ENCODE measurements around the gene PRKRA.
"Not testable (repeated sequence)": the region's sequence is repeated elsewhere in the genome, so short reads cannot be mapped to it uniquely, and the experiment has no call there.

PRKRA gene

DNA sequence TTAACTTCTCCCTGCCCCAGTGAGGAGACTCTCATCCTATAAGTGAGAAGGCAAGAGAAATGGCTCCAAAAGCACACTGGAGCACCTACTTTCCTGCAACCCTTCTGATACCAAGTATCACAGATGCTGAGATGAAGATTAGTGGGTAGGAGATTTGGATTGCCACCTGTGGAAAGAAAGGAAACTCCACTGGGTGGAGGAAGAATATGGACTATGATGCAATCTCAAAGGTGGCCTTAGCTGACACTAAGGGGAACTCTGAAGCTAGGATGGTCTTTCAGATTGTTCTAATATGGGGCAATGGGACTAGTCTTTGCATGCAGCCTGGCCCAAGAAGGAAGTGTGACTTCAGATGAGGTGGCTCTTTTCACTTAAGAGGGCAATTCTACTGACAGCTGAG, 21.6 kb downstream of the PRKRA start:
- peaks cover 4% of the 10 kb centered on the region; the same call in 1 of the 2 replicates for H3K36me3 ChIP-seq (ENCODE audit: control insufficient read depth, insufficient read depth, low read length)
- H3K27ac ChIP-seq (ENCODE audit: low read length) = no peak overlapping the region
- H3K4me1 ChIP-seq (ENCODE audit: control insufficient read depth, insufficient read depth, low read length) = no peaks in the 10 kb centered on the region
- DNase-seq (ENCODE audit: low read depth, low spot score) = no peak
- no peaks in the 10 kb centered on the region for H3K27me3 ChIP-seq (ENCODE audit: control insufficient read depth, insufficient read depth, low read length)
- no peaks in the 10 kb centered on the region for H3K9me3 ChIP-seq (ENCODE audit: control insufficient read depth, insufficient read depth, low read length)
- H3K4me3 ChIP-seq (ENCODE audit: low read length) = no peak overlapping the region

DNA sequence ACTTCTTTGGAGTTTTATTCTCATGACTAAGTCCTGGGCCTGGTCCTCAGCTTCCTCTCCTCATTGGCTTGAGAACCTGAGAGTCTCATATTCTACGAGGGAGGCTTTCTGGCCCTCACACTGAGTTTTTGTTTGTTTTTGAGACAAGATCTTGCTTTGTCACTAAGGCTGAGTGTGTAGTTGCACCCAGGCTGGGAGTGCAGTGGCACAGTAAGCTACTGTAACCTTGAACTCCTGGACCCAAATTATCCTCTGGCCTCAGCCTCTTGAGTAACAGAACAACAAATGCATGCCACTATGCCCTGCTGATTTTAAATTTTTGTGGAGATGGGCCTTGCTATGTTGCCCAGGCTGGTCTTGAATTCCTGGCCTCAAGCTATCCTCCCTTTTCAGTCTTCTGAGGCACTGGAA, 22.6 kb downstream of the PRKRA start:
- no peak for DNase-seq (ENCODE audit: low read depth, low spot score)
- H3K36me3 ChIP-seq (ENCODE audit: control insufficient read depth, insufficient read depth, low read length) = peaks cover 2% of the 10 kb centered on the region; the same call in 1 of the 2 replicates

DNA sequence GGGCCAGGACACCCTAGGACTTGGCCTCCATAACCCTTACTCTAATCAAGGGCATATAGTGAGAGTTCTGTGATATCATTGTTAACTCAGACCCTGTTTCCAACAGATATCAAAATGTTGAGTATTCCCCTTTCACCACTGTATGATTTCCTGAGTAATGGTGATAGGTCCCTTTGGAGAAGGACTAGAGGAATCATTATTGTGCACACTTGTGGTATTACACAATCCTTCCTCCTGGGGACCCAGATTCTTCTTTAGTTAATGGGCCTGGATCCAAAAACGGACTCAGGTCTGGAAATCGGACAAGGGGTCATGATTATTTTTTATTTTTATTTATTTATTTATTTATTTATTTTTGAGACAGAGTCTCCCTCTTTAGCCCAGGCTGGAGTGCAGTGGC, 23.5 kb downstream of the PRKRA start:
- DNase-seq (ENCODE audit: low read depth, low spot score) = no peak
- no peak overlapping the region for H3K27ac ChIP-seq (ENCODE audit: low read length)
- no CpG with 5 or more reads among the region's 2 CpGs for WGBS (ENCODE audit: insufficient coverage, insufficient read length)
- no peaks in the 10 kb centered on the region for H3K4me1 ChIP-seq (ENCODE audit: control insufficient read depth, insufficient read depth, low read length)
- no peaks in the 10 kb centered on the region for H3K27me3 ChIP-seq (ENCODE audit: control insufficient read depth, insufficient read depth, low read length)
- no peaks in the 10 kb centered on the region for H3K9me3 ChIP-seq (ENCODE audit: control insufficient read depth, insufficient read depth, low read length)
- no peak overlapping the region for H3K4me3 ChIP-seq (ENCODE audit: low read length)
- peaks cover 2% of the 10 kb centered on the region; the same call in 1 of the 2 replicates for H3K36me3 ChIP-seq (ENCODE audit: control insufficient read depth, insufficient read depth, low read length)

More for the DNA sequence above, 22.6 kb downstream of the PRKRA start:
- Histone ChIP-seq H3K27me3 (ENCODE audit: control insufficient read depth, insufficient read depth, low read length) (no peaks in the 10 kb centered on the region), H3K4me3 (ENCODE audit: low read length) (no peak overlapping the region), H3K4me1 (ENCODE audit: control insufficient read depth, insufficient read depth, low read length) (no peaks in the 10 kb centered on the region), H3K27ac (ENCODE audit: low read length) (no peak overlapping the region), H3K9me3 (ENCODE audit: control insufficient read depth, insufficient read depth, low read length) (no peaks in the 10 kb centered on the region)
- WGBS (ENCODE audit: insufficient coverage, insufficient read length) = no CpG with 5 or more reads among the region's 1 CpG

DNA sequence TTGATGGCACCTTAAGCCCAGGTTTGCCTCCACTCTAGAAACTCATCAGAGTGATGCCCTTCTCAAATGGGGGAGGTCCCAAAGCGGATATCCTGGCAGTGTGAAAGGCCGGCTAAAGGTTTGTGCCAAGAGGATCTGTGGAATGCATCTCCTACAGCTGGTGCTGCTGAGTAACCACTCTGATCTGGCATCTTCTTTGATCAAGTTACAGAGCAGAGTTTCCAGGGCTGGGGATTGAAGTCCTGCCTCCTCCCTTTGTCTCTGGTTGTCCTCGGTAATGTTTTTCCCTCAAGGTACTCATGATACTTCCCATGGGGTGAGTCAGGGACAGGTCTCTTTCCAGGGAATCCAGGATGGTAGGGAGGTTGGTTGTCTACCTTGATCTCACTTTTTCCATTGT, 24.6 kb downstream of the PRKRA start:
- no peaks in the 10 kb centered on the region for H3K36me3 ChIP-seq (ENCODE audit: control insufficient read depth, insufficient read depth, low read length)
- no peaks in the 10 kb centered on the region for H3K27me3 ChIP-seq (ENCODE audit: control insufficient read depth, insufficient read depth, low read length)
- no peak overlapping the region for H3K4me3 ChIP-seq (ENCODE audit: low read length)
- WGBS (ENCODE audit: insufficient coverage, insufficient read length) = no CpG with 5 or more reads among the region's 3 CpGs
- no peak overlapping the region for H3K27ac ChIP-seq (ENCODE audit: low read length)
- no peak for DNase-seq (ENCODE audit: low read depth, low spot score)
- H3K4me1 ChIP-seq (ENCODE audit: control insufficient read depth, insufficient read depth, low read length) = no peaks in the 10 kb centered on the region
- no peaks in the 10 kb centered on the region for H3K9me3 ChIP-seq (ENCODE audit: control insufficient read depth, insufficient read depth, low read length)

DNA sequence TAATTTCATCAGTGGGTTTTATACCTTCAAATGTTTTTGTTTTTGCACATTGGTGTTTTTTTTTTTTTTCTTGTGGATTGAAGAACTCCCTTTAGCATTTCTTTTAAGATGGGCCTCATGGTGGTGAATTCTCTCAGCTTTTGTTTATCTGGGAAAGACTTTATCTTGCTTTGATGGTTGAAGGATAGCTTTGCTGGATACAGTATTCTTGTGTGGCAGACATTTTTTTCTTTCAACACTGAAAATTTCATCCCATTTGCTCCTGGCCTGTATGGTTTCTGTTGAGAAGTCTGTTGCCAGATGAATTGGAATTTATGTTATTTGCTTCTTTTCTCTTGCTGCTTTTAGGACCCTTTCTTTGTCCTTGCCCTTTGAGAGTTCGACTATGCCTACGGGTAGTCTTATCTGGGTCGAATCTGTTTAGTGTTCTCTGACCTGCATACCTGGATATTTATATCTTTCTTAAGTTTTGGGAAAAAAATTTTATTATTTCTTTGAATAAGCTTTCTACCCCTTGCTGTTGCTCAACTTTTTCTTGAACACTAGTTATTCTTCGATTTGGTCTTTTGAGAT, 25.6 kb downstream of the PRKRA start:
- Histone ChIP-seq H3K36me3 (ENCODE audit: control insufficient read depth, insufficient read depth, low read length) (no peaks in the 10 kb centered on the region), H3K9me3 (ENCODE audit: control insufficient read depth, insufficient read depth, low read length) (no peaks in the 10 kb centered on the region), H3K27me3 (ENCODE audit: control insufficient read depth, insufficient read depth, low read length) (no peaks in the 10 kb centered on the region), H3K4me1 (ENCODE audit: control insufficient read depth, insufficient read depth, low read length) (no peaks in the 10 kb centered on the region), H3K4me3 (ENCODE audit: low read length) (no peak overlapping the region), H3K27ac (ENCODE audit: low read length) (no peak overlapping the region)
- no CpG with 5 or more reads among the region's 4 CpGs for WGBS (ENCODE audit: insufficient coverage, insufficient read length)
- no peak for DNase-seq (ENCODE audit: low read depth, low spot score)

DNA sequence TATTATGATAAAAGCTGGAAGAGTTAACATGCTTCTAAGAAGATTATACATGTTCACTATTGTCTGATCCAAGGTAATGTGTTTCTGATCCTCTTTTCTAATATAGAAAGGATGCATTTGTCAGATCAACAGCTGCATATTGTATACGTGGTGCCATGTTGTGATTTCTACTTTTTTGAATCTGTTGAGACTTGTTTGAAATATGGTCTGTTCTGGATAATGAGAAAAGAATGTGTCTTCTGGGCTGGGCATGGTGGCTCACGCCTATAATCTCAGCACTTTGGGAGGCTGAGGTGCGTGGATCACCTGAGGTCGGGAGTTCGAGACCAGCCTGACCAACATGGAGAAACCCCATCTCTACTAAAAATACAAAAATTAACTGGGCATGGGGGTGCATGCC, 27.2 kb downstream of the PRKRA start:
- H3K4me3 ChIP-seq (ENCODE audit: low read length); H3K36me3 ChIP-seq (ENCODE audit: control insufficient read depth, insufficient read depth, low read length); H3K4me1 ChIP-seq (ENCODE audit: control insufficient read depth, insufficient read depth, low read length); H3K9me3 ChIP-seq (ENCODE audit: control insufficient read depth, insufficient read depth, low read length); DNase-seq (ENCODE audit: low read depth, low spot score); H3K27ac ChIP-seq (ENCODE audit: low read length); H3K27me3 ChIP-seq (ENCODE audit: control insufficient read depth, insufficient read depth, low read length): not testable (repeated sequence)
- WGBS (ENCODE audit: insufficient coverage, insufficient read length) = no CpG with 5 or more reads among the region's 5 CpGs

DNA sequence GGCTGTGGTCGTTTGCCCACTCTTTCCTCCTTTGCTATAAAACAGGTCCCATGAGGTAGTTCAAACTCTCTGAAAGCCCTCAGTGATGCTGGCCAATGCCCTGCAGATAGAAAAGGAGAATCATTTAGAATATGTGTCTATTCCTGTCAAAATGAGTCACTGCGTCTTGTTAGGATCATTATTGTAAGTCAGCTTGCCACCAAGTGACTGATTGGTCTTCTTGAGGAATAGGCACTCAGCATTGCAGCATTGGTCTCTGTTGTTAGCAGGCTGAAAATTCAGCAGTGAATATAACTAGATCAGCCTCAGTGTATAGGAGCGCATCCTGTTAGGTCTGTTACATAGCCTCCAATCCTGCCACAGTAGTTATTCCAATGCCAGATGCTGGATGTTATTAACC, 28.9 kb downstream of the PRKRA start:
- Histone ChIP-seq H3K27ac (ENCODE audit: low read length) (no peak overlapping the region), H3K4me3 (ENCODE audit: low read length) (no peak overlapping the region), H3K36me3 (ENCODE audit: control insufficient read depth, insufficient read depth, low read length) (no peaks in the 10 kb centered on the region), H3K9me3 (ENCODE audit: control insufficient read depth, insufficient read depth, low read length) (no peaks in the 10 kb centered on the region), H3K4me1 (ENCODE audit: control insufficient read depth, insufficient read depth, low read length) (no peaks in the 10 kb centered on the region), H3K27me3 (ENCODE audit: control insufficient read depth, insufficient read depth, low read length) (no peaks in the 10 kb centered on the region)
- WGBS (ENCODE audit: insufficient coverage, insufficient read length) = no CpG with 5 or more reads among the region's 3 CpGs
- DNase-seq (ENCODE audit: low read depth, low spot score) = no peak

DNA sequence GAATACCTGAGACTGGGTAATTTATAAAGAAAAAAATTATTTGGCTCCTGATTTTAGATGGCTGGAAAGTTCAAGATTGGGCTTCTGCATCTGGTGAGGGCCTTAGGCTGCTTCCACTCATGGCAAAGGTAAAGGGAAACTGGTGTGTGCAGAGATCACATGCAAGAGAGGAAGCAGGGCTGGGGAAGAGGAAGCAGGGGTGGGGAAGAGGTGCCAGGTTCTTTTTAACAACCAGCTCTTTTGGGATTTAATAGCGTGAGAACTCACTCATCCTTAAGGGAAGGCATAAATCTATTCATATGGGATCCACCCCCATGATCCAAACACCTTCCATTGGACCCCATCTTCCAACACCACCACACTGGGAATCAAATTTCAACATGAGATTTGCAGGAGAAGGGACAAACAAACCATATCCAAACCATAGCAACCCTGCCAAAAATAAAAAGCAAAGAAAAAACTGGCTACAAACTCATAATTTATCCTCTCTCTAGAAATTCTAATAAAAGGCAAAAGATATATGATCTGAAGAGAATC, 30.4 kb downstream of the PRKRA start:
- Histone ChIP-seq H3K4me3 (ENCODE audit: low read length) (no peak overlapping the region), H3K36me3 (ENCODE audit: control insufficient read depth, insufficient read depth, low read length) (no peaks in the 10 kb centered on the region), H3K27me3 (ENCODE audit: control insufficient read depth, insufficient read depth, low read length) (no peaks in the 10 kb centered on the region), H3K9me3 (ENCODE audit: control insufficient read depth, insufficient read depth, low read length) (no peaks in the 10 kb centered on the region), H3K27ac (ENCODE audit: low read length) (no peak overlapping the region), H3K4me1 (ENCODE audit: control insufficient read depth, insufficient read depth, low read length) (no peaks in the 10 kb centered on the region)
- DNase-seq (ENCODE audit: low read depth, low spot score) = no peak
- WGBS (ENCODE audit: insufficient coverage, insufficient read length) = no CpG with 5 or more reads among the region's 1 CpG

DNA sequence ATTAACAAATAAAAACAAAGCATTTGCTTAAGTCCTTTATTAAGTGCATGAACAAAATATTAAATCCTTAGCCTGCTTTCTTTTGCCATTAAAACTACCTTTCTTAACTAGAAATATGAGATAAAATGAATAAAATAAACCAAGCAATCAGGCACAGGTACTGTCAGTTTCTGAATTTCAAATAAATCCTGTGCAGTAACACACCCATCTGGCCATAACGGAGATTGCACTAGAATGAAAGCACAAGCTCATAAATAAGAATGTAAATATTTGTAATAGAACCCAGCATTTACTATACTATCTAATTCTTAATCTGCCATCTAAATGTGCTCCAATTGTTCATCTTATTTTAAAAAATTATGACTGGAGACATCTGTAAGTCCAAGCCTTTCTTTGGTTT, 31.9 kb downstream of the PRKRA start:
- Histone ChIP-seq H3K27ac (ENCODE audit: low read length) (no peak overlapping the region), H3K4me1 (ENCODE audit: control insufficient read depth, insufficient read depth, low read length) (peaks cover 1% of the 10 kb centered on the region; the same call in 1 of the 2 replicates), H3K36me3 (ENCODE audit: control insufficient read depth, insufficient read depth, low read length) (no peaks in the 10 kb centered on the region), H3K9me3 (ENCODE audit: control insufficient read depth, insufficient read depth, low read length) (no peaks in the 10 kb centered on the region), H3K4me3 (ENCODE audit: low read length) (no peak overlapping the region), H3K27me3 (ENCODE audit: control insufficient read depth, insufficient read depth, low read length) (no peaks in the 10 kb centered on the region)
- no peak for DNase-seq (ENCODE audit: low read depth, low spot score)
- WGBS (ENCODE audit: insufficient coverage, insufficient read length) = no CpG with 5 or more reads among the region's 1 CpG

DNA sequence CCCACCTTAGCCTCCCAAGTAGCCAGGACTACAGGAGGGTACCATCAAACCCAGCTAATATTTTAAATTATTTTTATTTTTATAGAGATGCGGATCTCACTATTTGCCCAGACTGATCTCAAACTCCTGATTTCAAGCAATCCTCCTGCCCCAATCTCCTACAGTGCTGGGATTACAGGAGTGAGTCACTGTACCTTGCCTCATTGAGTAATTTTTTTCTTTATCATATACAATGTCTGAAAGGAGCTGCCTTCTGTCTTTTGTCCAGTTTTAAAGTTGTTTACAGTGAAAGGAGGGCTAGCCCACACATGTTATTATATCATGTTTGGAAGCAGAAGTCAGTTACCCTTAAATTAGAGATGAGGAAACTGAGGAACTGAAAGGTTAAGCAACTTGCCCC, 32.5 kb downstream of the PRKRA start:
- Histone ChIP-seq H3K27ac (ENCODE audit: low read length) (no peak overlapping the region), H3K9me3 (ENCODE audit: control insufficient read depth, insufficient read depth, low read length) (no peaks in the 10 kb centered on the region), H3K27me3 (ENCODE audit: control insufficient read depth, insufficient read depth, low read length) (no peaks in the 10 kb centered on the region), H3K4me3 (ENCODE audit: low read length) (no peak overlapping the region), H3K4me1 (ENCODE audit: control insufficient read depth, insufficient read depth, low read length) (peaks cover 1% of the 10 kb centered on the region; the same call in 1 of the 2 replicates), H3K36me3 (ENCODE audit: control insufficient read depth, insufficient read depth, low read length) (no peaks in the 10 kb centered on the region)
- WGBS (ENCODE audit: insufficient coverage, insufficient read length) = no CpG with 5 or more reads among the region's 1 CpG
- DNase-seq (ENCODE audit: low read depth, low spot score) = no peak

DNA sequence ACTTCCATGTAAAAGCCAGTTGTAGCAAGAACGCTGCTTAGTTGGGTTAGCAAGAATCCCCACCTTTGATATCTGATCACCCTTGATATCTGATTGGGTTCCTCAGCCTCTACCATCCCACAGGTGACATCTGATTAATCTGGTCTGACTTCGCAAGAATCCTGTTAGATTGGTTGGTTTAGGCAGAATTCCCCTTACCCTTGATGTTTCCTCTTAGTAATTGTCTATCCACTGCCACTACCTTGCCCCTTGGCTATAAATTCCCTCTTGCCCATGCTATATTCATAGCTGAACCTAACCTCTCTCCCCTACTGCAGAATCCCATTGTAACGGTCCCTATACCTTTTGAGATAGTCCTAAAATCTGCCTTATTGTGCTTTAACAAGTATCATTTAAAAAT, 33.1 kb downstream of the PRKRA start:
- H3K9me3 ChIP-seq (ENCODE audit: control insufficient read depth, insufficient read depth, low read length) = no peaks in the 10 kb centered on the region
- DNase-seq (ENCODE audit: low read depth, low spot score) = no peak
- H3K27me3 ChIP-seq (ENCODE audit: control insufficient read depth, insufficient read depth, low read length) = no peaks in the 10 kb centered on the region
- H3K27ac ChIP-seq (ENCODE audit: low read length) = no peak overlapping the region
- no peaks in the 10 kb centered on the region for H3K36me3 ChIP-seq (ENCODE audit: control insufficient read depth, insufficient read depth, low read length)
- peaks cover 1% of the 10 kb centered on the region; the same call in 1 of the 2 replicates for H3K4me1 ChIP-seq (ENCODE audit: control insufficient read depth, insufficient read depth, low read length)
- WGBS (ENCODE audit: insufficient coverage, insufficient read length) = no CpG with 5 or more reads among the region's 3 CpGs
- no peak overlapping the region for H3K4me3 ChIP-seq (ENCODE audit: low read length)

All from iPS DF 6.9 (cell line).